ENCODE measurements around the gene FBXL2. TPM values are rescaled to one million over a fixed set of nuclear protein-coding genes. Genes with fewer than 3 reads are reported as not detected.

The FBXL2 gene
- total and polyA plus RNA-seq, 9 donors, result 6.2 to 10.7 (median 7.7) TPM

DNA sequence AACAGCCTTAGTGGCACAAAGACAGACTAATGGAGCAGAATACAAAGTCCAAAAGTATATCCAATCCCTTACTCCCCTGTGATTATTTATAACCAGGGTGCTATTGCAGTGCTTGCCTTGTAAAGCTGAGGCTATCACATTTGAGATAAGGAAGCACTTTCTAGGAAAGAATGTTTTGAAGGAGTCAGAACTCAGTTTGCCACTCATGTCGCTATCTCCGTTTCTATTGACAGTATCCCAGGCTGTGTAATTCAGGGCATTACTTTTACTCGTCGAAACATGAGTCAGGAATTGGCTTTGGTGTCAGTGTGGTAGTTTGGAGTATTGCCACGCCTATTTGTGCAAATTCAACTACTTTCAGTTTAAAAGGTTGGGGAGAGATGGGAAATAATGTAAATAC lies 78.4 kb downstream of the FBXL2 start:
- Histone ChIP-seq H3K9me3 (replicated peaks; ENCODE audit: control insufficient read depth, low read depth, low read length) (no peaks in the 10 kb centered on the region), H3K4me1 (ENCODE audit: control insufficient read depth, insufficient read depth, low read length) (no peaks in the 10 kb centered on the region), H3K27me3 (ENCODE audit: control insufficient read depth, insufficient read depth, low read length) (no peaks in the 10 kb centered on the region), H3K36me3 (ENCODE audit: control insufficient read depth, insufficient read depth, low read length) (no peaks in the 10 kb centered on the region), H3K4me3 (ENCODE audit: low read length) (no peak overlapping the region), H3K27ac (ENCODE audit: low read length) (no peak overlapping the region)
- WGBS (ENCODE audit: insufficient coverage), result 40% methylated on average over 1 of the region's 5 CpGs
- no peak for DNase-seq

DNA sequence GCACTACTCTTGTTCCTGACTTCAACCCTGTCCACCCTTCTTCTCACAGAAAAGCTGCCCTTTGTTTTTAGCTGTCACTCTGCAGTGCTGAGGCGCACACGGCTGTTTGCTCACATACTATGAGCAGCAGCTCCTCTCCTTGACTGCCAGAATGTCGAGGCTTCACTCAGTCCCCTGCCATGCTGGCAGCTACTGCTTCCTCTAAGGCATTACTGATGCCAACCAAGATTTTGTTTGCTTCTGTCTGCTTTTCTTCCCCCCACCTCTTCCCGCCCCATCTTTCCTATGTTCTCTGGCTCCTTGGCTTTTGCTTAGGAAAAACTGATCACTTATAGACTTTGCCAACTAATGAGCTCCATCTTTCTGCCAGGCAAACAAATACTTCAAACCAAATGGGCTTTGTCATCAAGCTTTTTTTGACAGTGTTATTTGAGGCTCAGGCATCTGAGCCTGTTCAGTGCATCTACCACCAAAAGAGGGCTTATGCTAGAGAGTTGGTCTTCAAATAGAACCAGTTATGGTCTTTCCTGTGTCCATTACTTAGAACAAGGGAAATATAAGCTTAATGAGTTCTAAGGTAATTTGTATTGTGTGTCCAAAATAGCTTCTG lies 81.0 kb downstream of the FBXL2 start:
- WGBS (ENCODE audit: insufficient coverage), result 76% methylated on average over 4 of the region's 4 CpGs
- peak; percentile 61 for DNase-seq
- H3K4me1 ChIP-seq (ENCODE audit: control insufficient read depth, insufficient read depth, low read length), result no peaks in the 10 kb centered on the region
- no peak overlapping the region for H3K27ac ChIP-seq (ENCODE audit: low read length)
- no peaks in the 10 kb centered on the region for H3K36me3 ChIP-seq (ENCODE audit: control insufficient read depth, insufficient read depth, low read length)
- H3K9me3 ChIP-seq (replicated peaks; ENCODE audit: control insufficient read depth, low read depth, low read length), result no peaks in the 10 kb centered on the region
- H3K27me3 ChIP-seq (ENCODE audit: control insufficient read depth, insufficient read depth, low read length), result no peaks in the 10 kb centered on the region
- no peak overlapping the region for H3K4me3 ChIP-seq (ENCODE audit: low read length)

DNA sequence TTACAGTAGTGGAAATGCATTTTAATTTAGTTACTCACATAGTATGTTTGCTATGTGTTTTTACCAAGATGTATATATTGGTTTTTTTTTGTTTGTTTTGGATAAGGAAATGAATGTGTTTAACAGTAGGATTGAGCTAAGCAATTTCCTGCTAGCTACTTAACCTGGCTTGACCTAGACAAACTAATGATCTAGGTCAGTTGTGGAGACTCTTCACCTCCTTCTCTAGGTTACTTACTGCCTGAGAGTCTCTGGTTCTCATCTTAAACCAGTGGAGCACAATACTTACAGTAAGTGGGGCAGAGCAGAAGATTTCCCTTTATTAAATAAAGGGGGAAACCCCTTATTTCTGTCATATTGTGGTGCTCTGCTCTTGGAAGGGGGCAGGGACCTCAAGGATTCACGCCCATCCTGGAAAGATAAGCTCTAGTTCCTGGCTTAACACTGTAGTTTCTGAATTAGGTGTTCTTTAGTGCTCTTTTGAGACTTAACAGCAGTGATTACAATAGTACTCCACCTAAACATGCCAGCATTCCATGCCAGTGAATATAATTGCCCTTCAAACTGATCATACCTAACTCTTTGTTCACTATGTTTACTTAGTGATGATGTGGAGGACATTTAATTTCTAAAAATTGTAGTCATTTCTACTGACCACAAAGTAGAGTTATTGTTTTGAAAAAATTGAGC lies 83.0 kb downstream of the FBXL2 start:
- no peak for DNase-seq
- no CpG with 5 or more reads among the region's 1 CpG for WGBS (ENCODE audit: insufficient coverage)
- H3K36me3 ChIP-seq (ENCODE audit: control insufficient read depth, insufficient read depth, low read length), result no peaks in the 10 kb centered on the region

DNA sequence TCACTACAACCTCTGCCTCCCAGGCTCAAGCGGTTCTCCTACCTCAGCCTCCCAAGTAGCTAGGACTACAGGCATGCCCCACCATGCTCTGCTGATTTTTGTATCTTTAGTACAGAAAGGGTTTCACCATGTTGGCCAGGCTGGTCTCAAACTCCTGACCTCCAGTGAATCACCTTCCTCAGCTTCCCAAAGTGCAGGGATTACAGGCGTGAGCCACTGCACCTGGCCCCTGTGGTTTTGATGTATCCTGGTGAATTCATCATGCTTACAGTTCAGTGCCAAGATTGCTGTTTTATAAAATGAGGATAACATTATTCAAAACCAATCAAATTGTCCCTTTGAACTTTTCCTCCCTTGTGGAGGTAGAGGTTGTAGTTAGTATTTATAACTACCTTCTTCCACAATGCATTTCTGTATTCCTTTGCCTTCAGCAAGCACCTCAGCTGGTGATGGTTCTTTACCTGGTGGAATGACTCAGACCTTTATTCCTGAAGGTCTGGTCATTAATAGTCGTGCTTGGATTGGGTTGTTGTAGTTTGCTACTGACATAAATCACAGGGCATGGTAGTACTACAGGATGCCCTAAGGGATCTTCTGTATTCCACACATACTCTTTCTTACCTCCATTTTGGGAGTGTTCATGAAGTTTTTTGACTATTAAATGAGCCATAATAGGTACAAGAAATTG lies 86.0 kb downstream of the FBXL2 start:
- Histone ChIP-seq H3K9me3 (replicated peaks; ENCODE audit: control insufficient read depth, low read depth, low read length) (no peaks in the 10 kb centered on the region), H3K27me3 (ENCODE audit: control insufficient read depth, insufficient read depth, low read length) (no peaks in the 10 kb centered on the region), H3K4me3 (ENCODE audit: low read length) (no peak overlapping the region), H3K36me3 (ENCODE audit: control insufficient read depth, insufficient read depth, low read length) (no peaks in the 10 kb centered on the region), H3K27ac (ENCODE audit: low read length) (no peak overlapping the region), H3K4me1 (ENCODE audit: control insufficient read depth, insufficient read depth, low read length) (no peaks in the 10 kb centered on the region)
- 88% methylated on average over 1 of the region's 3 CpGs for WGBS (ENCODE audit: insufficient coverage)
- DNase-seq, result no peak

More for the DNA sequence above, 83.0 kb downstream of the FBXL2 start:
- Histone ChIP-seq H3K4me1 (ENCODE audit: control insufficient read depth, insufficient read depth, low read length) (no peaks in the 10 kb centered on the region), H3K4me3 (ENCODE audit: low read length) (no peak overlapping the region), H3K27me3 (ENCODE audit: control insufficient read depth, insufficient read depth, low read length) (no peaks in the 10 kb centered on the region), H3K9me3 (replicated peaks; ENCODE audit: control insufficient read depth, low read depth, low read length) (no peaks in the 10 kb centered on the region), H3K27ac (ENCODE audit: low read length) (no peak overlapping the region)

DNA sequence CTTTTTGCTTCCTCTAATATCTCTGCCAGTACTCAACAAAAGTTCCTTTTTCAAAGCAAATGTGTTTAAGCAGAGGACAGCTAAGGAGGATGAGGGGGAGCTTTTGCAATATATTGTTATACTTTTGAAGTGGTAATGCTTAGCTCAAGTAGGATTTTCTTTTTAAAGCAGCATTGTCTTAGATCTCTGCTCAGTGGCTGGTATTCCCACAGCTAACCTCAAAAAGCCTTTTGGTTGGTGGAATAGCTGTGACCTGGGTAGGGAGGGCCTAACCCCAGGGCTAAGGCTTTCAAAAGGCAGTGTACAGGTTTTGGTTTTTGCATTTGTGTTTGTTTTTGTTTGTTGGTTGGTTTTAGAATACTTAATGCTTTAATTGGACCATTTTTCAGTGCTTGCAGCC lies 86.8 kb downstream of the FBXL2 start:
- Histone ChIP-seq H3K36me3 (ENCODE audit: control insufficient read depth, insufficient read depth, low read length) (no peaks in the 10 kb centered on the region), H3K27ac (ENCODE audit: low read length) (no peak overlapping the region), H3K9me3 (replicated peaks; ENCODE audit: control insufficient read depth, low read depth, low read length) (no peaks in the 10 kb centered on the region), H3K27me3 (ENCODE audit: control insufficient read depth, insufficient read depth, low read length) (no peaks in the 10 kb centered on the region), H3K4me1 (ENCODE audit: control insufficient read depth, insufficient read depth, low read length) (no peaks in the 10 kb centered on the region), H3K4me3 (ENCODE audit: low read length) (no peak overlapping the region)
- DNase-seq, result no peak

DNA sequence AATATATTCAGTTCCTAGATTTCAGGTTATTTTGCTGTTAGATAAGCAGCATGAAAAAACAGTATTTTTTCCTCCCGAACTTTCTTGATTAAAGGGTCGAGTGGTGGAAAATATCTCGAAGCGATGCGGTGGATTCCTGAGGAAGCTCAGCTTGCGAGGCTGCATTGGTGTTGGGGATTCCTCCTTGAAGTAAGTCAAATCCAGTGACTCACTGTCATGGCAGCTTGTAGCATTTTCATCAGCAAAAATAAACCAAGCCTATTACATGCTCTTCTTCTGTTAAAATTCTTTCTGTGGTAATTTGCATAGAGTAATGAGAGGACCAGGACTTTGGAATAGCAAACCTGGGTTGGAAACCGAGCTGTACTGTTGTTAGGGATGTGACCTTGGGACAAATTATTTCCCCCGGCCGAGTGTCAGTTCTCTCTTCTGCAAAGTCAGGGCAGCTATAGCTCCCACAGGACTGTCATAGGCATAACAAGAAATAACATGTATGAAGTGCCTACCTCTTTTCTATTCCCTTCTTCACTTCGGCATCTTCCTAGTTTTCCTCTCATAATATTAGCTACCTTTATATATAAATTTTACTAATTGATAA lies 87.4 kb downstream of the FBXL2 start:
- Histone ChIP-seq H3K27ac (ENCODE audit: low read length) (no peak overlapping the region), H3K4me1 (ENCODE audit: control insufficient read depth, insufficient read depth, low read length) (no peaks in the 10 kb centered on the region), H3K4me3 (ENCODE audit: low read length) (no peak overlapping the region), H3K9me3 (replicated peaks; ENCODE audit: control insufficient read depth, low read depth, low read length) (no peaks in the 10 kb centered on the region), H3K36me3 (ENCODE audit: control insufficient read depth, insufficient read depth, low read length) (no peaks in the 10 kb centered on the region), H3K27me3 (ENCODE audit: control insufficient read depth, insufficient read depth, low read length) (no peaks in the 10 kb centered on the region)
- no peak for DNase-seq
- WGBS (ENCODE audit: insufficient coverage), result 80% methylated on average over 8 of the region's 10 CpGs

DNA sequence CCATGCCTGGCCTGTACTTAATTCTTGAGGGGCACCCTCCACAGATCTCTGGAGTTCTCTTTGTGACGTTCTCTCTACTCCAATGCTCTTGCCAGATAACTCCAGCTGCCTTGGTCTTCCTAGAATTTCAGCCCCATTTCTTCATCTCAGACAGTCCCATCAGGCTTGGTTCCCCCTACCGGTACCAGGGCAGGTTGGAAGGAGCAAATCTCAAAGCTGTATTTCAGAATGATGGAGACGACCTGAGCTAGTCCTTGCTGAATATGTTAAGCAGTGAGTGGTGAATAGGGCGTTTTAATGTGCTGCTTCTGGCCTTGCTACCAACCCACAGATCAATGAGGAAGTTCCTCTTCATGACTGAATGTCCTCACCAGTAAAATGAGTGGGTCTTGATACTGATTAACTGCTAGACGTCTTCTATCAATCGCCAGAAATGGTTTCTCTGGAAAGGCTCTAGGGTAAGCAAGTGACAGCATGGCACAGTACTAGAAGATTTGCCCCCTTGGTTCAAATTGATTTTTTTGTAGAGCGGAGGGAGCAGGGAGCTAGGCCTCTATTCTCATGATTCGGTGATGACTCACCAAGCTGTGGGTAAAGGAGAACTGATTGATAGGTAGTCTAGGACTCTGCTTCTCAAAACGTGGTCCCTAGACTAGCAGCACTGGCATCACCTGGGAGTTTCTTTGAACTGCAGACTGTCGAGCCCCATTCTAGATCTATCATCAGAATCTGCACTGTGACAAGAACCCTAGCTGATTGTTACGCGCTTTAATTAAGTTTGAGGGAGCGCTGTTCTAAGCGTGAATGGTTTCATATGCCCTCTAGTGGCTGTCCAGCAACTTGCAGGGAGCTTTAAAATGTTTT lies 95.2 kb downstream of the FBXL2 start:
- Histone ChIP-seq H3K27ac (ENCODE audit: low read length) (no peak overlapping the region), H3K4me1 (ENCODE audit: control insufficient read depth, insufficient read depth, low read length) (no peaks in the 10 kb centered on the region), H3K4me3 (ENCODE audit: low read length) (no peak overlapping the region), H3K9me3 (replicated peaks; ENCODE audit: control insufficient read depth, low read depth, low read length) (peaks cover 4% of the 10 kb centered on the region), H3K27me3 (ENCODE audit: control insufficient read depth, insufficient read depth, low read length) (no peaks in the 10 kb centered on the region), H3K36me3 (ENCODE audit: control insufficient read depth, insufficient read depth, low read length) (peaks cover 12% of the 10 kb centered on the region)
- WGBS (ENCODE audit: insufficient coverage), result 42% methylated on average over 8 of the region's 14 CpGs
- DNase-seq, result peak; percentile 52

DNA sequence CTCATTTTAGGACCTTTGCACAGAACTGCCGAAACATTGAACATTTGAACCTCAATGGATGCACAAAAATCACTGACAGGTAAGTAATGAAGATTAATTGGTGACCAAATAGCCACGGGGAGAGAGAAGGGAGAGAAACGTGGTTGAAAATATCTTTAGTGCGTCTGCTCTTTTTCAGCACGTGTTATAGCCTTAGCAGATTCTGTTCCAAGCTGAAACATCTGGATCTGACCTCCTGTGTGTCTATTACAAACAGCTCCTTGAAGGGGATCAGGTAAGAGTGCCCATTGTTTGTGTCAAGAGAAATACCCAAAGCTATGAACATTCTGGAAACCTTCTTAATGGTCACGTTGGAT lies 95.8 kb downstream of the FBXL2 start:
- no peaks in the 10 kb centered on the region for H3K27me3 ChIP-seq (ENCODE audit: control insufficient read depth, insufficient read depth, low read length)
- WGBS (ENCODE audit: insufficient coverage), result 48% methylated on average over 6 of the region's 6 CpGs
- H3K9me3 ChIP-seq (replicated peaks; ENCODE audit: control insufficient read depth, low read depth, low read length), result peaks cover 4% of the 10 kb centered on the region
- no peak overlapping the region for H3K4me3 ChIP-seq (ENCODE audit: low read length)
- H3K36me3 ChIP-seq (ENCODE audit: control insufficient read depth, insufficient read depth, low read length), result peaks cover 12% of the 10 kb centered on the region
- DNase-seq, result no peak
- no peaks in the 10 kb centered on the region for H3K4me1 ChIP-seq (ENCODE audit: control insufficient read depth, insufficient read depth, low read length)
- no peak overlapping the region for H3K27ac ChIP-seq (ENCODE audit: low read length)

DNA sequence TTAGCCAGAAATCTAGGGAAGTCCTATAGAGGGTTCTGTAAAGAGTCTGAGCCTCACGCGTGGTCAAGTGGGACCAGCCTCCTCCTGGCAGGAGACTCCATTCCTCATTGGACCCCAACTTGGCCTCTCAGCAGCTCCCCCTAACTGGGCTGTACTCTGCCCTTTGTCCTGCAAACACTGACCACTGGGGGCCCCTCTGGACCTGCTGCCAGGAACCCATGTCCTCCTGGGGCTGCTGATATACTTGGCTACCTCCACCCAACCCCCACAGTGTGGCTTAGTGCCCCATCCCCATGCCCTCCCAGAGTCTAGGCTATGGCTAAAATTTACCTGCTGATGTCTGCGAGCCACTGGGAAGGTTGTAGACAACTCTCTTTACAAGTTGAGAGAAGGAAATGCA lies 100.2 kb downstream of the FBXL2 start:
- 69% methylated on average over 2 of the region's 3 CpGs for WGBS (ENCODE audit: insufficient coverage)
- H3K27me3 ChIP-seq (ENCODE audit: control insufficient read depth, insufficient read depth, low read length), result no peaks in the 10 kb centered on the region
- no peak for DNase-seq
- peaks cover 18% of the 10 kb centered on the region for H3K36me3 ChIP-seq (ENCODE audit: control insufficient read depth, insufficient read depth, low read length)
- no peak overlapping the region for H3K4me3 ChIP-seq (ENCODE audit: low read length)
- no peak overlapping the region for H3K27ac ChIP-seq (ENCODE audit: low read length)
- no peaks in the 10 kb centered on the region for H3K4me1 ChIP-seq (ENCODE audit: control insufficient read depth, insufficient read depth, low read length)
- H3K9me3 ChIP-seq (replicated peaks; ENCODE audit: control insufficient read depth, low read depth, low read length), result no peaks in the 10 kb centered on the region

DNA sequence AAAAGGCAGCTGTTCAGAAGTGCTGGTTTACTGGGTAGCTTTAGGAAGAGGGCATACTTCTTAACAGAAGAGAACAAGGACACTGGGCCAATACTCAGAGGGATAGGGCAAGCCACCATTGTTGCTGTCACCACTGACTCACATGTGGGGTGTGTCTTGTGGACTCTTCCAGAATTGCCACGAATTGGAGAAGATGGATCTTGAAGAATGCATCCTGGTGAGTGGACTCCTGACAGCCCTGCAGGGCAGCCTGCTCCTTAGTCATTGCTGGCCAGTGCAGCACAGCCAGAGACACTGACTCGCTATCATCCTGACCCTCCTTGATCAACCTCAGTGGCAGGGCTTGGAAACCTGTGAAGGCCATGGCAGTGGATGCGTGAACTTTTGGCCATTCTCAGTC lies 100.7 kb downstream of the FBXL2 start:
- Histone ChIP-seq H3K27me3 (ENCODE audit: control insufficient read depth, insufficient read depth, low read length) (no peaks in the 10 kb centered on the region), H3K4me1 (ENCODE audit: control insufficient read depth, insufficient read depth, low read length) (no peaks in the 10 kb centered on the region), H3K9me3 (replicated peaks; ENCODE audit: control insufficient read depth, low read depth, low read length) (no peaks in the 10 kb centered on the region), H3K4me3 (ENCODE audit: low read length) (no peak overlapping the region), H3K27ac (ENCODE audit: low read length) (no peak overlapping the region), H3K36me3 (ENCODE audit: control insufficient read depth, insufficient read depth, low read length) (peaks cover 18% of the 10 kb centered on the region)
- DNase-seq, result no peak
- WGBS (ENCODE audit: insufficient coverage), result 100% methylated on average over 1 of the region's 3 CpGs

Data from muscle of leg (tissue), 11 donors.